ENCODE measurements around the gene RNF10. TPM values are rescaled to one million over a fixed set of nuclear protein-coding genes. Genes with fewer than 3 reads are reported as not detected.

The RNF10 gene
- total and polyA plus RNA-seq, 2 of the 4 experiments (the other 2 are of a cell fraction) = 44.4 to 95.0 TPM

DNA sequence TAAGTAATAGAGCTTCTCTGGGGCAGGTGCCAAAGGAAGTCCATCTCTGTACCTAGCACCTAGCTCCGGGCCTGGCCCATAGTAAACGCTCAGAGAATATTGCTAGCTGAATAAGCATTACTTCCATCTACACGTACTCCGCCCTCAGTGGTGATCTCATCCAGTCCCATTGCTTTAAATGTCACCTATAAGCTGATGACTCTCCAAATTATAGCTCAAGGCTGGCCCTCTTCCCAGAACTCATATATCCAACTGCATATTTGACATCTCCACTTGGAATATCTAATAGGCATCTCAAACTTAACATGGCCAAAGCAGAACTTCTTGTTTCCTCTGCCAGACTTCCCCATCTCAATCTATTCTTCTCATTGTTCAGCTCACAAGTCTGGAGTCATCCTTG lies 45.1 kb upstream of the RNF10 start:
- POLR2A ChIA-PET (ENCODE audit: unreplicated experiment) = no interaction called here
- ATAC-seq (ENCODE audit: low read depth) = peak; percentile 40; the same call in 1 of the 2 replicates
- Histone ChIP-seq H3K23ac (ENCODE audit: low read depth, low read length) (no peak overlapping the region), H3K9me3 (ENCODE audit: control insufficient read depth, insufficient read depth, low read length) (no peaks in the 10 kb centered on the region), H3K4me1 (ENCODE audit: control insufficient read depth, insufficient read depth, low read length) (no peaks in the 10 kb centered on the region), H3K79me1 (ENCODE audit: low read depth in 1 of 2, low read length in 2 of 2) (peaks cover 8 to 25% of the 10 kb centered on the region in 2 experiments), H4K91ac (ENCODE audit: insufficient read depth, low read depth, low read length) (no peak overlapping the region), H2AK9ac (replicated peaks; ENCODE audit: low read depth, low read length, poor library complexity) (peak overlapping the region; percentile 51), H3K18ac (ENCODE audit: low read depth, low read length) (no peak overlapping the region), H3K4ac (ENCODE audit: low read depth, low read length) (no peak overlapping the region), H4K20me1 (ENCODE audit: insufficient read depth, low read length) (no peaks in the 10 kb centered on the region), H2AFZ (replicated peaks; ENCODE audit: low read length, poor library complexity) (no peak overlapping the region), H3K27me3 (ENCODE audit: control insufficient read depth, insufficient read depth, low read length) (no peaks in the 10 kb centered on the region), H3K56ac (ENCODE audit: extremely low read depth, insufficient read depth, low read length) (no peak overlapping the region), H3K36me3 (ENCODE audit: control insufficient read depth, insufficient read depth, low read length) (peaks cover 6% of the 10 kb centered on the region), H3K14ac (replicated peaks; ENCODE audit: low read depth, low read length) (no peak overlapping the region), H2AK5ac (ENCODE audit: low read depth, low read length) (no peak overlapping the region), H4K5ac (ENCODE audit: low read depth, low read length) (no peak overlapping the region), H2BK15ac (ENCODE audit: low read depth, low read length) (no peak overlapping the region), H3K4me2 (ENCODE audit: low read depth, low read length) (no peak overlapping the region), H3K9me1 (ENCODE audit: insufficient read depth, low read length) (peaks cover 6% of the 10 kb centered on the region), H3K9ac (ENCODE audit: low read depth, low read length) (no peak overlapping the region), H2BK120ac (ENCODE audit: low read depth, low read length) (no peak overlapping the region), H2BK5ac (ENCODE audit: low read depth, low read length, poor library complexity, severe bottlenecking) (no peak overlapping the region), H3K4me3 (ENCODE audit: insufficient read depth, low read depth, low read length) (no peak overlapping the region), H3K27ac (ENCODE audit: insufficient read depth, low read length) (no peak overlapping the region), H2BK20ac (ENCODE audit: low read depth, low read length) (no peak overlapping the region), H4K8ac (ENCODE audit: low read depth in 2 of 2, low read length in 2 of 2) (no peak overlapping the region)
- 81% methylated on average over 4 of the region's 4 CpGs; no CpG with 5 or more reads in 1 of the 2 experiments for WGBS, 2 experiments (ENCODE audit: extremely low coverage in 2 of 2, insufficient read length in 1 of 2)
- CTCF ChIA-PET = interaction anchor here (0.6 kb wide), 1 partner anchor 186 kb away, joined by 6 read pairs; no protein-coding TSS in a partner anchor
- intact Hi-C loops (cut with micrococcal nuclease) (no loop called here), in situ Hi-C loops (cut with MboI; ENCODE audit: low sequenced_read_pairs) (no loop called here), dilution Hi-C loops (cut with HindIII; ENCODE audit: low sequenced_read_pairs, unreplicated experiment) (no loop called here)
- TF ChIP-seq, protein P1, sequence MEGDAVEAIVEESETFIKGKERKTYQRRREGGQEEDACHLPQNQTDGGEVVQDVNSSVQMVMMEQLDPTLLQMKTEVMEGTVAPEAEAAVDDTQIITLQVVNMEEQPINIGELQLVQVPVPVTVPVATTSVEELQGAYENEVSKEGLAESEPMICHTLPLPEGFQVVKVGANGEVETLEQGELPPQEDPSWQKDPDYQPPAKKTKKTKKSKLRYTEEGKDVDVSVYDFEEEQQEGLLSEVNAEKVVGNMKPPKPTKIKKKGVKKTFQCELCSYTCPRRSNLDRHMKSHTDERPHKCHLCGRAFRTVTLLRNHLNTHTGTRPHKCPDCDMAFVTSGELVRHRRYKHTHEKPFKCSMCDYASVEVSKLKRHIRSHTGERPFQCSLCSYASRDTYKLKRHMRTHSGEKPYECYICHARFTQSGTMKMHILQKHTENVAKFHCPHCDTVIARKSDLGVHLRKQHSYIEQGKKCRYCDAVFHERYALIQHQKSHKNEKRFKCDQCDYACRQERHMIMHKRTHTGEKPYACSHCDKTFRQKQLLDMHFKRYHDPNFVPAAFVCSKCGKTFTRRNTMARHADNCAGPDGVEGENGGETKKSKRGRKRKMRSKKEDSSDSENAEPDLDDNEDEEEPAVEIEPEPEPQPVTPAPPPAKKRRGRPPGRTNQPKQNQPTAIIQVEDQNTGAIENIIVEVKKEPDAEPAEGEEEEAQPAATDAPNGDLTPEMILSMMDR (conservative IDR thresholded peaks at IDR 0.05; ENCODE audit: low read depth, low read length) = no peak
- TF ChIP-seq CEBPB (IDR thresholded peaks at IDR 0.05; ENCODE audit: low read depth, low read length) (no peak), FOS (IDR thresholded peaks at IDR 0.05; ENCODE audit: low read depth, low read length) (no peak), MXI1 (IDR thresholded peaks at IDR 0.05; ENCODE audit: borderline replicate concordance, low read depth, low read length) (no peak), RCOR1 (IDR thresholded peaks at IDR 0.05; ENCODE audit: insufficient replicate concordance, low read length) (no peak)
- TF ChIP-seq, protein P2, sequence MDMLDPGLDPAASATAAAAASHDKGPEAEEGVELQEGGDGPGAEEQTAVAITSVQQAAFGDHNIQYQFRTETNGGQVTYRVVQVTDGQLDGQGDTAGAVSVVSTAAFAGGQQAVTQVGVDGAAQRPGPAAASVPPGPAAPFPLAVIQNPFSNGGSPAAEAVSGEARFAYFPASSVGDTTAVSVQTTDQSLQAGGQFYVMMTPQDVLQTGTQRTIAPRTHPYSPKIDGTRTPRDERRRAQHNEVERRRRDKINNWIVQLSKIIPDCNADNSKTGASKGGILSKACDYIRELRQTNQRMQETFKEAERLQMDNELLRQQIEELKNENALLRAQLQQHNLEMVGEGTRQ (IDR thresholded peaks at IDR 0.05; ENCODE audit: low read depth, low read length) = no peak
- no TSS peak for BruUV-seq (replicated peaks)
- peak; percentile 49 for DNase-seq

Measured in IMR-90 (cell line).